Subcutaneous preadipocyte (primary cell): ENCODE data around the gene SEMA4C. TPM values are rescaled to one million over a fixed set of nuclear protein-coding genes. Genes with fewer than 3 reads are reported as not detected.

Source experiments
- total RNA-seq: library from RNA; depleted of rRNA; stranded (reverse); fragments of >200 nt; gene quantifications from 2 replicates; pipeline ENCODE4 v1.2.3, GENCODE V29; 2012

SEMA4C gene
- total RNA-seq = 13.6 and 14.3 TPM in 2 replicates

GRCh38 chr2:96869822-96870625 lies at the start of gene SEMA4C:
TSS of gene SEMA4C (minus strand) at chr2:96870080. CDS start at chr2:96867886, 2,194 bp downstream.

GRCh38 chr2:96857667-96858372 lies 12.1 kb downstream of the SEMA4C start, which contains the start of gene ANKRD39:
TSS of gene ANKRD39 (minus strand) at chr2:96858016. CDS start at chr2:96857987, 29 bp downstream.

GRCh38 chr2:96843538-96844268 lies 26.2 kb downstream of the SEMA4C start, which contains the start of gene ANKRD23:
TSS of gene ANKRD23 (minus strand) at chr2:96844021. CDS start at chr2:96843992, 29 bp downstream.

GRCh38 chr2:96816127-96816835 lies 53.6 kb downstream of the SEMA4C start, which contains the start of gene CNNM3:
TSS of gene CNNM3 (plus strand) at chr2:96816268. CDS start at chr2:96816278, 10 bp downstream.

Other genes with a start within 250 kb of the SEMA4C start
- gene KANSL3, start 231.8 kb downstream of the SEMA4C start, total RNA-seq = 19.1 and 22.5 TPM in 2 replicates
- under 0.01 and 0.39 TPM in 2 replicates for gene FER1L5, start 227.3 kb downstream of the SEMA4C start, total RNA-seq
- gene LMAN2L, start 130.0 kb downstream of the SEMA4C start, total RNA-seq = 9.2 and 10.6 TPM in 2 replicates
- 1.8 and 3.1 TPM in 2 replicates for gene CNNM4, start 109.2 kb downstream of the SEMA4C start, total RNA-seq
- 5.1 and 7.0 TPM in 2 replicates for gene CNNM3, start 53.8 kb downstream of the SEMA4C start, total RNA-seq
- 1.4 and 2.6 TPM in 2 replicates for gene ANKRD23, start 26.1 kb downstream of the SEMA4C start, total RNA-seq
- gene ANKRD39, start 12.1 kb downstream of the SEMA4C start, total RNA-seq = 7.2 and 7.3 TPM in 2 replicates
- gene FAM178B, start 116.5 kb upstream of the SEMA4C start, total RNA-seq = not detected in 2 replicates
- gene FAHD2B, start 224.8 kb upstream of the SEMA4C start, total RNA-seq = 3.5 and 5.1 TPM in 2 replicates
- gene ANKRD36, start 243.1 kb upstream of the SEMA4C start, total RNA-seq = 27.6 and 32.1 TPM in 2 replicates